Right renal pelvis (tissue), 4 donors: ENCODE measurements around the gene GALNT2. TPM values are rescaled to one million over a fixed set of nuclear protein-coding genes. Genes with fewer than 3 reads are reported as not detected.

ENCODE experiments used
- DNase-seq, 4 donors: peaks; one replicate each; pipeline ENCODE4 v3.0.0-alpha.2; 2013; ENCODE audit warnings: low read depth in 4 of 4, low spot score in 3 of 4, missing footprints in 1 of 4
- polyA plus RNA-seq, 4 donors: library from polyadenylated mRNA; unstranded; fragments of 120-200 nt; gene quantifications; one replicate each; pipeline ENCODE4 v1.2.1, GENCODE V29; 2013; ENCODE audit not compliant: insufficient read length in 4 of 4

GALNT2 gene
- polyA plus RNA-seq, 4 donors, result 61.4 to 72.6 (median 65.7) TPM

DNA sequence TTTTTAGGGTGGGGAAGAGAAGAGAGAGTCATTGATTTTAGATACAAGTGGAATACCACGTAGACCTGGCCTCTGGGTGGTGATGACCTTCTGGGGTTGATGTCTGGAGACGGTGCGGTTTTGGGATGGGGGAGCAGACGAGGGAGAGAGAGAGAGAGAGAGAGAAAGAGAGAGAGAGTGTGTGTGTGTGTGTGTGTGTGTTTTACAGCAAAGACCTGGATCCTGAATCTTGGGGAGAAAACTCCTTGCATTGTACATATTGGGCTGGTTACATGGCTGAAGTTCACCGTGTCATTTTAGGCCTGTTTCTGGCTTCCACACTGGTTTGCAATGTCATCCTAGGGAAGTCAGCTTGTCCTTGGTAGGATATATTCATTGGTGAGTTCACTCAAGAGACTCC lies 89.0 kb downstream of the GALNT2 start:
- no peak for DNase-seq

DNA sequence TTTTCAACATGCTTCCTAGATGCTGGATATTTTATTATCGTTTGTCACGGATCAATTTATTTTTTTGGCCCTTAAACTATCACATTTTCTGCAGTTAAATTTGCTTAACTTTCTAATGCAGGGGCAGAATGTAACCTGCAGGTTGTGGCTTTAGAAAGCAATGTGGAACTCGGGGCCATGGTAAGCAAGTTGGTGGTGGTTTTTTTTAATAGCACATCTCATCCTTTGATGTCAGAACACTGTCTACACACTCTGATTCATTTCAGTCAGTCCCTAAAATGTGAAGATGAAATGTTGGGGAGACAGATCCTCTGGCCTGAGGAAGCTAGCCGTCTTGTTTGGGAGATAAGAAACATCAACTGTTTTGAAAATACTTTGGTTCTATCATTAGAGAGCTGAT lies 89.5 kb downstream of the GALNT2 start:
- DNase-seq, result no peak

DNA sequence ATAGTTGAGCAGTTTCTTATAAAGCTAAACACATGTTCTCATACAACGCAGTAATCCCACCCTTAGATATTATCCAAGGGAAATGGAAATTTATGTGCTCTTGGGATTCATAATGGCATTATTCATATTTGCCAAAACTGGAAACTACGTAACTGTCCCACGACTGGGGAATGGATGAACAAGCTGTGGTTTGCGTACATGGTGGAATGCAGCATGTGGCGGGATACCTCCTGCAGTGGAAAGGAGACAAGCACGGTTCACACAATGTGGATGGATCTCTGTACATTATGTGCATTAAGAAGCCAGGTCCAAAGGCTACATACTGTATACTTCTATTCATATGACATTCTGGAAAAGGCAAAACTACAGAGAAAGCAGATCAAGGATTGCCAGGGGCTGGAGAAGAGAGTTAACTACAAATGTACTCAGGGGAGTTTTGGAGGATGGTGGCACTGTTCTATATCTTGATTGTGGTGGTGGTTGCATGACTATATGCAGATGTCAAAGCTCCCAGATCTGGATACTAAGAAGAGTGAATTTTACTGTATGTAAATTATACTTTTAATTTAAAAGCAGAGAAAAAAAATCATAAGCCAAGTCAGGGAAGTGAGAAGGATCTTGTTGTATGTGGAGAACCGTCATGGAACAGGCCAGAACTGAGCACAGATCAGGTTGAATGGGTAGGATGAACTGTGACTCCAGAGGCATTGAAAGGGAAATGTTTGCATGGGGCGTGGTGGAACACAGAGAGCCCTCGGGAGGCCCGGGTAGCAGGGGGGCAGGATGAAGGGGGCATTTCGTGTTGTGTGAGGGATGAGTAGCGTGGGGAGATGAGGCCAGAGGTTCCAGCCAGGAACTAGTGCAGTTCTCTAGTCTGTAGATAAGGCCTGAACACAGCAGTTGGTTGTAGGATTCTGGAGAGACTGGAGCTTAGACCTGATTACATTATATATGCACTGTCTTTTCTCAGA lies 90.7 kb downstream of the GALNT2 start:
- DNase-seq, result no peak

DNA sequence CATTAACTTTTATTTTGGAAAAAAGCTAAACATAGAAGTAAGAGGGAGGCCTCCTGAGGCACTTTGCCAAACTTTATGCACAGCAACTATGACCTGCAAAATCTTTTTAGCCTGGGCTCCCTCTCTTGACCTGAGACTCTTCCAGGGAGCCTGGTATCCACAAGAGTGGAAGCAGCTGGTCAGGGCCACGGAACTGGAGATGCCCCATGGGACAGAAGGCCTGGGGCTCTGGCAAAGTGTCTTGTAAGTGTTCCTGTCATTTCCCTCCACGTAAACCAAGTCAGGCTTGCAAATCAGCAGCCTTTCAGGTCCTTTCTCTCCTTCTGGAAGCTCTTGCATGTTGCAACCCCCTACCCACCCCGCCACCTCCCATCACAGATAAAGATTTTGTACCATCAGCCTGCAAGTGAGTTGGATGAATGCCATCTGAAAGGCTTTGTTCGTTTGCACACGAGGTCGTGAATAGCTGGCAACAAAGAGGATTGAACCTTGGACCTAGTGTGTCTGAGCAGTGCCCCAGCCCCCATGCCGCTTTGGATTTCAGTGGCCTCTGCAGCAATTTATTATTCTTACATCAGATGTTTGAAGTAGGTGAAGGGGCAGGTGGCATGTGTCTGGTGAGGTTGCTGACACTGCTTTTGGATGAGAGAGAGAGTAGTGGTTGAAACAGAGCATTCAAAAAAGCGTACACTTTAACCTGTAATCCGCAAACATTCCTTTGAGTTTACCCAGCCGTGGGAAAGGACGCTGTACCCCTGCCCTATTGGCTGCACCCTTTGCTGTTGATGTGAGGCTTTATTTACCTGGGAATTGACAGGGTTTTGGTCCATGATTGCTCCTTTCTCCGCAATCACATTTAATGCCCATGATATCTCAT lies 91.6 kb downstream of the GALNT2 start:
- peak in 1 of 4 donors; percentile 36 for DNase-seq

DNA sequence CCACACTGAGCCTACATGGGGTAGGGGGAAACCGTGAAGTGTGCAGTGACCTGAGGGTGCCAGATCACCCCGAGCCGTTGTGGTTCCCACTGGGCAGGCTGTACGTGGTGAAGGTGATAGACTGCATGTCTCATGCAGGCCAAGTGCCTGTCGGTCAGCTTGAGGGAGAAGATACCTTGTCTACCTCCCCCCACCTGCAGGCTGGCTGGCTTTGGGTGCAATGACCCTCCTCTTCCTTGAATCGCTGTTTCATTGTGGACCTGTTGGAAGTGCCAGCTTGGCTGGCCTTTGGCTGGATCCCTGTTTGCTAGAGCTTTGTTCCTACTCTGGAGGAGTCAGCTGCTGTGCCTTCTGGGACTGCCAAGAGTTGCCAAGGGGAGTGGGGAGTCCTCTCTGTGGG lies 92.5 kb downstream of the GALNT2 start:
- no peak for DNase-seq

DNA sequence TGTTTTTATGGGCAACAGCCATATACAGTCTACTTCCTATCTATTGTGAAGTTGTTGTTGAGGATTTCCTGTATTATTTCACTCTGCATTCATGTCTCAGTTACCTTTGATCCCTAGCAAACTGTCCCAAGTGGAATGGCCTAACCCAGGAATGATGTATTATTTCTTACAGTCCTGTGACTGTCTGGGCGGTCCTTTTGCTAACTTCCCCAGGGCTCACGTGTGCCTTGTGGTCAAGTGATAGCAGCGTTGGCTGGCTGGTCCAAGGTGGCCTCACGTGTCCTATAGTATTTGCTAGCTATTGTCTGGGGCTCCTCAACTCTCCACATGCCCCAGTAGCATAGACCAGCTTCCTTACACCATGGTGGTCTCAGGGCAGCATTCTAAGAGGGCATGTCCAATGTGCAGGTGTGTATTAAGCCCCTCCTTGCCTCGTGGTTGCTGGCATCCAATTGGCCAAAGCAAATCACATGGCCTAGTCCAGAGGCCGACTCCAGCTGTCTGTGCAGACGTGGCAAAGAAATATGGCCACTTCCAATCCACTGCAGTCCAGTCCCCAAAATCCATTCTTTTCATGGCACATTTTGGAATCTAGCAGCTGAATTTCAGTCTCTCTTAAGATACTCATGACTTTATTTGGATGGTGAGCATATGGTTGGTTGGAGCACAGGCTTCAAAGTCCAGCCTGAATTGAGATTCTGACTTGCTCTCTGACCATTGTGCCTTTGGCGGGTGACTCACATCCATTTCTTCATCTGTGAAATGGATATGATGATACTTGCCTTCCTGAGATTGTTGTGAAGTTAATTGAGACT lies 94.1 kb downstream of the GALNT2 start:
- no peak for DNase-seq

DNA sequence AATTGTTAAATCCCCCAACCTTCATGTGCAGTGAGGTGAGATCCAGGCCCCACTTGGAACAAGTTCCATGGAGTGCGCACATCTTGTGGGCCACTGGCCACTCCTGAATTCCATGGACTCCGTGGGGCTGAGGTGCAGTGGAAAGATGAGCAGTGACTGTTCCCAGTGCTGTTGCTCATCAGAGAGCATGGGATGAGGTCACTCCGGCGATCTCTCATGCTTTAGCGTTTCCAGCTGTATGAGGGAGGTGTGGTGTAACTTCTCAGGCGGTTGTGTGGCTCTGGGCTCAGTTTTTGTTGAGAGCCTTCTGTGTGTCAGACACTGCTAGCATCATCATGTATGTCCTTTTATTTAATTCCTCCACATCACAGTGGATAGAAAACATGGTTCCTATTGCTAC lies 96.2 kb downstream of the GALNT2 start:
- no peak for DNase-seq

DNA sequence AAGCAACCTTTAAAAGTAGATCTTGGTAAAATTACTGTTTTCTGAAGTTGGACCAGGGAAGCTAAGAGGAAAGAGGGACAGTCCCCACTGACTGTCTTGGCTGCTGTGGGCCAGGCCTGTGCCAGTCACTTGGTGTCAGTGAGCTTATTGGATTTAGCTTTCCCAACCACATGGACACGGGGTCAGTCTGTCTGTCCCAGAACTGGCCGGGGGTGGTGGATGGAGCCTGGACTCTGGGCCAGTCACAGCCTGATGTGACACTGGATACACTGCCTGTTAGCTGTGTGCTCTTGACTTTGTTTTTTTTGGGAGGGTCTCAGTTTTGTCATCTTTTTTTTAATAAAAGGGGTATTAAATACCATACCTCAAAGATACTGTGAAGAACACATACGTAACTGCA lies 96.7 kb downstream of the GALNT2 start:
- DNase-seq, result no peak

DNA sequence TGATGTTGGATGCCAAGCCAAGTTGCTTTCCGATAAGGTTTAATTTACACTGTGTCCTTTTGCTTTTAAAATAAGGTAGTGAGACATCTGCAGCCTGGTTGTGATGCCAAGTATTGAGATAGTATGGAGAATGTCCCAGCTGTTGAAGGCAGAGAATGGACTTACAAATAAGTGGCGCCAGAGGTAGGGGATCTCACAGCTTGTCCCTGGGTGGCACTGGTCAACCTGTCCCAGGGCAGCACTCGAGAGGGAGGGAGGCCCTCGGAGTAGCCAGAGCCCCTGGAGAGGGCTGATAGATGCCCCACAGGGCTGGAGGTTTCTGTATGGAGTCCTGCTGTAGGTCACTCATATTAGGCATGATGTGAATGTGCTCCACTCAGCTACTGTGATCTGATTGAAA lies 98.5 kb downstream of the GALNT2 start:
- no peak for DNase-seq

DNA sequence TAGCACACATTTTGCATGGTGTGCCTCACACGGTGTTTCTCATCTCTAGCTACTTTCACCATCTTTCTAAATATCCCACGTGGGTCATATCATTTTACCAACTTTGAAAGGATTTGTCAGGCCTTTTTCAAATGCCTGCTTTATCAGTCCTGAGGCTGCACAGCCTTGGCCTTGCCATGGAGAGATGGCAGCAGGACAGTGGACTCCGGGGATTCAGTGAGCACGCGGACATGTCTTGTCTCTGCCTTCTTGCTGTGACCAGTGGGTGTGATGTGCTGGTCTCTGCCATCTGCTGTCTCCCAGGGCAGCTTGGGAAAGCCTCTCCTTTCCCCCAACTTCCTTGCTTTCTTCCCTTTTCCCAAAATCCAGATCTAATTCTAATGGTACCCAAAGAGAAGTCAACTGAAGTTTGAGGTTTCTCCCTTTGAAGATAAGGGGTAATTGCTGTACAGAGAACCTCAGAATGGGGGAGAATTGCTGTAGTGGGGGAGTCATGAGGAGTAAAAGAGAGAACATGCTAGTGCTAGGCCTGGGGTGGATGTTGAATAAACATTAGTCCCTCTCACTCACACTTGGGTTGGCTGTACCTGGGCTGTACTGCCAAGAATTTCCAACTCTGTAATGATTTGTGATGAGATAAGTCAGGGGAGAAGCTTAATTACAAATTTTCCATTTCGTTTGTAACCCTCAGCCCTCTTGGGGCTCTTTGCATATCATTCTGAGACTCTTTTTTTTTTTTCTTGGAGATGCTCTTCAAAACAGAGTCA lies 99.5 kb downstream of the GALNT2 start:
- DNase-seq, result no peak

DNA sequence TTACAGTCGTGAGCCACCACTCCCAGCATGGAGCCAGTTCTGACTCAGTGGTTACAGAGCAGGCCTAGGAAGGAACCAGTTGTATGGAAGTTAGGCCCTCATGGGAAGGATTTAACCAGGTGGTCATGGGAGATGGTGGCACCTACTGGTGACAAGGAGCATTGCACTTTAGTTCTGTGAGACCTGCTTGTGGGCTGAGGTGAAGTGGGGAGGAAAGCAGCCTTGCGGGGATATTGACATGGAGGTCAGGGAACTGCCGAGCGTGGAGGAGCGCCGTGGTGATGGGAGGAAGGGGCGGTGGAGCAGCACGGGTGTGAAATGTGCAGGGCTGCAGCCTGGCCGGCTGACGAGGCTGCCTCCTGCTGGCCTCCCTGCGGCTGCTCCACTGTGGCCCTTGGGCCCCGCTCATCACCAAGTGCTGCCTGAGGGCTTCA lies 100.4 kb downstream of the GALNT2 start:
- DNase-seq, result no peak

DNA sequence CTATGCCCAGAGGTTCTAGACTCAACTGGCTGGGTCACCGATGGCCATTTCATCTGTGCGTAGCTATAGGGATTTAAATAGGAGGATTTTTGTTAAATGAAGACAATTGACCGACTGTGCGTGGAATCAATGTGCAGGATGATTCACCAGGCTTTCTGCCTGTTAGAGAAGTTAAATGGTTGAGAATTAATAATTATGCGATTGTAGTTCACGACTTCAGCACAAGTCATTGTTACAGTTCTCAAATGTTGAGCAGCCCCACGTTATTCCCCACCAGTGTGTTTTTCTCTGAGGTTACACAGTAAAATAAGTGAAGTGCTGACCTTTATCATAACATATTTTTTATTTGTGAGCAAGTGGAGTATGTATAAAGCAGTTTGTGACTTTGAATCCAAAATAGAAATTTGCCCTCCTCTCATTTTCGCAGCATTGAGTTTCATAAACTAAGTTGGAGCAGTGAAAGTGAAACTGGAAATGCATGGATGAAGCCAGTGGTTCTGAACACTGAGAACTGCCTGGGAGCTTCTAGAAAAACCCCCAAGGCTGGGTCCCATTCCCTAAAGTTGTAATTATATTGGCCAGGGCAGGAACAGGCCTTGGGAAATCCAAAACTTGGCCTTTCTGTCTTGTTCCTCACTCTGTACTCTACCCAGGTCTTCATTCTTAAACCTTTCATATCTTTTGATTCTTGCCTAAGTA lies 102.6 kb downstream of the GALNT2 start:
- no peak for DNase-seq

DNA sequence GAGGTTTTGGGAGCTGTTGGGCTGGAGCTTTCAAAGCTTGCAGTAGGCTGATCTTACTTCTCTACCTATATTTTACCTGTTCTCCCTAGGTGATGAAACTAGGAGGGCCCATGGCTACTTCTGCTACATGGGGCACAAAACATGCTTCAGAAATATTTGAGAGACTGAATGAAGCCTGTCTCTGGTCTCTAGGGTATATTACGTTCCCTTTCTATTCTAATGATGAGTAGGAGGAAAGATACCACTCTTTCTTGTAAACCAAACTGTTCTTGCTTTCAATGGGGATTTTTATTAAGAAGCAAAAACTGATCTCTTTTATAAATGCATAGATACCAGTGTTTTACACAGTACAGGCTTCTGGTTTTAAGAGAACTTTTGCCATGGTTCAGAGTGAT lies 103.1 kb downstream of the GALNT2 start:
- DNase-seq, result no peak

DNA sequence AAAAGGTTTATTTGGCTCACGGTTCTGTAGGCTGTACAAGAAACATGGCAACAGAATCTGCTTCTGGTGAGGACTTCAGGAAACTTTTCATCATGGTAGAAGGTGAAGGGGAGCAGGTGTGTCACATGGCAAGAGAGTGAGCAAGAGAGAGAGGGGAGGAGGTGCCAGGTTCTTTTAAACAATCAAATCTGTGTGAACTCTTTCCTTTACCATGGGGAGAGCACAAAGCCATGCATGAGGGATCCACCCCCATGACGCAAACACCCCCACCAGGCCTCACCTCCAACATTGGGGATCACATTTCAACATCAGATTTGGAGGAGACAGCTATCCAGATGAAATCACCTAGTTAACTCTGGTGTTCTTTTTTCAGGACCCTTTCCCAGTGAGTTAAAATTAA lies 103.6 kb downstream of the GALNT2 start:
- DNase-seq, result no peak

DNA sequence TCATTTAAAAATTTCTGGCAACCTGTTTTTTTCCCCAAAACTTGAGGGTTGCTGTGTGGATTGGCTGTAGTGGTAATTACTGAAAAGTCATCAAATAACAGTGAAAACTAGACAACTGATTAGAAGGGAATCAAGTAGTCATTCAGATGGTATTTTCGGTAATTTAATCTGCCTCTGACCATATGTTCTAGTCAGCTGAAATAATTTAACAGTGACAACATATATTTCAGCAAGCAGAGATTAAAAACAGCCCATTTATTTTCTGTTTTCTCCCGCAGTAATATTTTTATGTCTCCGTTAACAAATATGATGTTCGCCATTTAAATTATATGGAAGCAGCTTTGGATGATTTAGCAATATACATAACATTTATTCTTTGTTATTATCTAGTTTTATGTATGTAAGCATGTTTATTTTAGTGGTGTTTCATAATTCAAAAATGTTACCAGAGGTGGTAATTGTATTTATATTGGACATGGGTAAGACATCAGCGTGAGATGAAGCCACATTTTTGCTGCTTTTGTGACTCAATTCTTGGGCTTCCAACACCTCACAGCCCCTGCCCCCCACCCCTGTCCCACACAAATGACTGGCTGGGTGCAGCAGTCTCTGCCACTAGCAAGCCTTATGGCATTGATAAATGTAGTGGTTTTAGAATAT lies 104.4 kb downstream of the GALNT2 start:
- no peak for DNase-seq

DNA sequence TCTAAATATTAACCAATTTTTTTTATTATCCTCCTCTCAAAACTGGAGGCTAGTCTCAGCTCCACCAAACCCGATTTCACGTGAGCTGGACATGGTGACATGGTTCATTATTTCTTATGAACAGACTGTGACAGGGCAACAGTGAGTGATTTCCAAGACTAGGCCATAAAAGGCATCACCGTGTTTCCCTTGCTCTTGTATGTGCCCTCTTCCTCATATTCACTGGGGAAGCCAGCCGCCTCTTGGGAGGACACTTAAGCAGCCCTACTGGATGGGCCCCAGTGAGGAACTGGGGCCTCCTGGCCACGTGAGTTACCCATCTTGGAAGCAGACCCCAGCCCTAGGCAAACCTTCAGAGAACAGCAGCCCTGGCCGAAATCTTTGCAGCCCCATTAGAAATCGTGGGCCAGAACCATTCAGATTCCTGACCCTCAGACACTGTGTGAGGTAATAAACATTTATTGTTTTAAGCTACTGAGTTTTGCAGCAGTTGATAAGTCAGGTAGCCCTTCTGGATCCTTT lies 105.0 kb downstream of the GALNT2 start:
- DNase-seq, result no peak

DNA sequence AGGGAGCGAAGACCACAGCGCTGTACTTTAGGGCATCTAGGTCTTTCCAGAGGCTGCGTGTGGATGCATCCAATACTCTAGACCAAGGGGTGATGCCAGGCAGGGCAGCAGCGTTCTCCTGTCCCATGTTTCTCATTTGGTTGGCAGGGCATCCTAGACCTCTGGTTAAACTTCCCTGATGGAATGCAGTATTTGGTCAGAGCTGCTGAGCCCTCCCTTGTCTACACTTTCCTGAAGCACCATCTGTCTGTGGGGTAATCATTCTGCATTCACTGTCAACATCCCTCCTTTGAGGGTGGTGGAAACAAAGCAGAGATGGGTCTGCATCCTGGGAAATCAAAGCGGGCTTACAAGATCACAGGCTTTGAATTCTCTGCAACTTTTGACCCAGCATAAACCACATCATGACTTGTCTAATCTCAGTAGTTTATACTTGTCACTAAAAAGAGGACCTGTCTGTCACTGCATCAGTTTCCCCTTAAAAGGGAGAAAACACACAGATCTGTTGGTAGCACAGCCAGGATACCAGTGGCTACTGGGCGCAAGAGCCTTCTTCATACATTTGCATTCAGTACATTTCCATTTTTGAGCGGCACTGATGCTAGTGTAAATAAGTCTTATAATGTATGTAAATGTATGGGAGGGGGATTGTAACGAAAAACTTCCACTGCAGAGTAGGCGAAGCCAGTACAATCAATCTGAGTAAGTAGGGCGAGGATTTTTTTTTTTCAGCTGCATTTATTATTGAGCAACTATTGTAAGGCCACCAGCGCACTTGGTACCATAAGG lies 106.3 kb downstream of the GALNT2 start:
- no peak for DNase-seq

DNA sequence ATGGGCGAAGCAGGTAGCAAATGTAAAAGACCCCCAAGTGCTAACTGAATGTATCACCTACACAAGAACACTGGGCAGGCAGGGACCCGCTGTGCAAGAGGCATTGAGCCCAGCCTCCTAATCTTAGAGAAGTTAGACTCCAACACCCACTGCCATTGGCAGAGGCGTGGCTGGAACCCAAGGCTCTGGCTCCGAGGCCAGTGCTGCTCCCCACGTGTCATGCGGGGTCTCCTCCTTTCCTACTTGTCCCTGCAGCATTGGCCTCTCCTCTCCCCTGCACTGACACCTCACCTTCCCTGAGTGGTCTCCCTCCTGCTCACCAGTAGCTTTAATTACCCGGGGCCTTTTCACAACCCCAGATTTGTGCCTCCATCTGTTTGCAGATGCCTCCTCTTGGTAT lies 107.0 kb downstream of the GALNT2 start:
- DNase-seq, result no peak
